A549 (cell line): ENCODE measurements around the gene PCSK6. TPM values are rescaled to one million over a fixed set of nuclear protein-coding genes. Genes with fewer than 3 reads are reported as not detected.
A peak's percentile ranks its signal among the peaks of the same experiment; 100 is the strongest.

ENCODE experiments used
- ATAC-seq, 2 experiments: fragments of 200-7000 bp in 1 of 2; fragments of >200 bp in 1 of 2; cut with Nextera tagmentation in 1 of 2; cut with Tn5 transposase in 1 of 2; 3 replicates each; pipeline versions ENCODE4 v1.8.0 to v1.9.1; 2018 to 2020; ENCODE audit warnings: mild to moderate bottlenecking in 1 of 2, moderate library complexity in 1 of 2
- CTCF ChIA-PET: fragments of 300-600 bp; sonication (Branson Sonifier 250); formaldehyde crosslinking; extraction: SDS; loops from one replicate; lab custom pipeline; 2021; ENCODE audit warnings: antibody characterized with exemption, inconsistent platforms; lab: Yijun Ruan, JAX
- POLR2A ChIA-PET: fragments of 350-600 bp; formaldehyde crosslinking; extraction: SDS; loops from one replicate; lab custom pipeline; 2021; ENCODE audit warnings: antibody characterized with exemption, inconsistent platforms; lab: Yijun Ruan, JAX
- DNase-seq, 2 experiments: peaks; one replicate each; pipeline versions ENCODE4 v3.0.0 to v3.0.0-alpha.2; 2011 to 2016; ENCODE audit warnings: low read depth in 1 of 2, low spot score in 1 of 2
- FAIRE-seq: peaks from 2 replicates; lab custom pipeline; 2011; peaks lifted over from hg19 to GRCh38; lab: Jason Lieb, UNC
- H3K27ac ChIP-seq, 2 experiments: fragments of >200 bp; sonication (Bioruptor Twin); formaldehyde crosslinking; 3 replicates each; pipeline ENCODE4 v1.5.1; 2016 to 2017
- H3K4me1 ChIP-seq: fragments of >200 bp; sonication (Bioruptor Twin); formaldehyde crosslinking; 3 replicates; pipeline ENCODE4 v1.6.1; 2016
- H3K4me2 ChIP-seq: fragments of >200 bp; sonication (Bioruptor Twin); formaldehyde crosslinking; 3 replicates; pipeline ENCODE4 v1.6.1; 2016
- H3K4me3 ChIP-seq: fragments of >200 bp; sonication (Bioruptor Twin); formaldehyde crosslinking; 3 replicates; pipeline ENCODE4 v1.5.1; 2016
- H3K9me3 ChIP-seq: fragments of >200 bp; sonication (Bioruptor Twin); formaldehyde crosslinking; 3 replicates; pipeline ENCODE4 v1.6.1; 2016
- ATOH8 ChIP-seq: fragments of 250-450 bp; sonication (Bioruptor Pico); IDR thresholded peaks from 2 replicates; pipeline ENCODE4 v1.5.0; 2020; ENCODE audit warnings: low read depth, mild to moderate bottlenecking, moderate library complexity
- BHLHE40 ChIP-seq: IDR thresholded peaks from 2 replicates; pipeline ENCODE4 v1.6.1; 2012; ENCODE audit warnings: low read depth, low read length, inconsistent platforms
- CBX8 ChIP-seq: fragments of 200-600 bp; sonication (generic); IDR thresholded peaks from 2 replicates; pipeline ENCODE4 v1.6.1; 2016
- CHD4 ChIP-seq: fragments of 200-600 bp; sonication (generic); IDR thresholded peaks from 2 replicates; pipeline ENCODE4 v1.6.1; 2016; ENCODE audit warnings: antibody characterized with exemption, mild to moderate bottlenecking, borderline replicate concordance
- E2F6 ChIP-seq: IDR thresholded peaks from 2 replicates; pipeline ENCODE4 v1.6.1; 2012; ENCODE audit warnings: low read depth, borderline replicate concordance
- EP300 ChIP-seq, 2 experiments: fragments of >200 bp; sonication (Bioruptor Twin); formaldehyde crosslinking; IDR thresholded peaks; 2 replicates in 1 of 2; 3 replicates in 1 of 2; pipeline ENCODE4 v1.6.1; 2016 to 2017
- FOSB ChIP-seq: fragments of 250-450 bp; sonication (Bioruptor Pico); IDR thresholded peaks from 2 replicates; pipeline ENCODE4 v1.5.0; 2020; ENCODE audit warnings: mild to moderate bottlenecking, moderate library complexity
- HES2 ChIP-seq: fragments of >200 bp; sonication (Bioruptor Twin); formaldehyde crosslinking; IDR thresholded peaks from 2 replicates; pipeline ENCODE4 v1.6.1; 2016
- HEYL ChIP-seq: fragments of 250-450 bp; sonication (Bioruptor Pico); IDR thresholded peaks from 2 replicates; pipeline ENCODE4 v1.8.0; 2021; ENCODE audit warnings: mild to moderate bottlenecking, moderate library complexity
- HMGXB4 ChIP-seq: fragments of 250-450 bp; sonication (Bioruptor Pico); IDR thresholded peaks from 2 replicates; pipeline ENCODE4 v1.5.0; 2021; ENCODE audit warnings: mild to moderate bottlenecking, moderate library complexity, borderline replicate concordance
- HOXA7 ChIP-seq: fragments of 250-450 bp; sonication (Bioruptor Pico); IDR thresholded peaks from 2 replicates; pipeline ENCODE4 v1.5.0; 2020; ENCODE audit warnings: mild to moderate bottlenecking, moderate library complexity
- HOXB13 ChIP-seq: fragments of 250-450 bp; sonication (Bioruptor Pico); IDR thresholded peaks from 2 replicates; pipeline ENCODE4 v1.5.0; 2020; ENCODE audit warnings: low read depth, mild to moderate bottlenecking, moderate library complexity
- JUN ChIP-seq, 2 experiments: fragments of >200 bp; sonication (Bioruptor Twin); formaldehyde crosslinking; IDR thresholded peaks; 2 replicates in 1 of 2; 3 replicates in 1 of 2; pipeline ENCODE4 v1.6.1; 2016 to 2017
- JUNB ChIP-seq: fragments of >200 bp; sonication (Bioruptor Twin); formaldehyde crosslinking; IDR thresholded peaks from 2 replicates; pipeline ENCODE4 v1.6.1; 2016
- KDM1A ChIP-seq: fragments of 200-600 bp; sonication (generic); IDR thresholded peaks from 2 replicates; pipeline ENCODE4 v1.6.1; 2016; ENCODE audit warnings: low read depth, mild to moderate bottlenecking
- KDM5A ChIP-seq: fragments of 200-600 bp; sonication (generic); IDR thresholded peaks from 2 replicates; pipeline ENCODE4 v1.6.1; 2016; ENCODE audit warnings: antibody characterized with exemption, mild to moderate bottlenecking
- MAZ ChIP-seq: fragments of 150-350 bp; IDR thresholded peaks from 2 replicates; pipeline ENCODE4 v1.6.1; 2014; ENCODE audit warnings: antibody characterized with exemption, low read depth, low read length, borderline replicate concordance
- MYC ChIP-seq: IDR thresholded peaks from 2 replicates; pipeline ENCODE4 v1.6.1; 2012; ENCODE audit warnings: mild to moderate bottlenecking, inconsistent platforms, low read length, improper control_type of control experiment, borderline replicate concordance
- NR3C1 ChIP-seq: fragments of >200 bp; sonication (Bioruptor Twin); formaldehyde crosslinking; IDR thresholded peaks from 3 replicates; pipeline ENCODE4 v1.6.1; 2017
- PBX3 ChIP-seq: IDR thresholded peaks from 2 replicates; pipeline ENCODE4 v1.6.1; 2012
- POLR2A ChIP-seq: IDR thresholded peaks from 2 replicates; pipeline ENCODE4 v1.6.1; 2012; ENCODE audit warnings: mild to moderate bottlenecking, low read length
- RAD21 ChIP-seq, 2 experiments: fragments of >200 bp in 1 of 2; sonication (Bioruptor Twin) in 1 of 2; formaldehyde crosslinking in 1 of 2; IDR thresholded peaks in 1 of 2; conservative IDR thresholded peaks in 1 of 2; 2 replicates in 1 of 2; 3 replicates in 1 of 2; pipeline ENCODE4 v1.6.1; 2012 to 2018; ENCODE audit warnings: inconsistent platforms in 1 of 2
- RCOR1 ChIP-seq: fragments of 150-350 bp; IDR thresholded peaks from 2 replicates; pipeline ENCODE4 v1.6.1; 2014; ENCODE audit warnings: antibody characterized with exemption, low read length, low read depth
- RFX5 ChIP-seq: fragments of 450-650 bp; IDR thresholded peaks from 2 replicates; pipeline ENCODE4 v1.7.1; 2014; ENCODE audit warnings: antibody characterized with exemption, mild to moderate bottlenecking, moderate library complexity
- RNF2 ChIP-seq: fragments of 200-600 bp; sonication (generic); IDR thresholded peaks from 2 replicates; pipeline ENCODE4 v1.6.1; 2016; ENCODE audit warnings: low read depth, mild to moderate bottlenecking, antibody characterized with exemption, moderate library complexity, borderline replicate concordance
- USF2 ChIP-seq: fragments of 450-650 bp; IDR thresholded peaks from 2 replicates; pipeline ENCODE4 v1.6.1; 2014; ENCODE audit warnings: antibody characterized with exemption
- ZC3H11A ChIP-seq: fragments of 450-650 bp; IDR thresholded peaks from 2 replicates; pipeline ENCODE4 v1.6.1; 2014; ENCODE audit warnings: antibody characterized with exemption, mild to moderate bottlenecking
- ZFP36 ChIP-seq: fragments of 450-650 bp; IDR thresholded peaks from 2 replicates; pipeline ENCODE4 v1.6.1; 2014; ENCODE audit warnings: borderline replicate concordance; ENCODE audit not compliant: partially characterized antibody
- WGBS: methylation state at CpG from one replicate; pipeline ENCODE4 v1.1.6; 2017; ENCODE audit errors: missing lambda C conversion rate; 5-methylcytosine and 5-hydroxymethylcytosine counted together
- polyA plus RNA-seq, 4 experiments: library from polyadenylated mRNA; depleted of rRNA in 3 of 4; stranded (reverse); fragments of >200 nt; fragmentation: RNase III in 1 of 4; extraction: RNeasy Plus Mini Kit Qiagen cat#74134 plus additional on column Dnase treatment in 1 of 4; gene quantifications; 2 replicates in 3 of 4; 3 replicates in 1 of 4; pipeline ENCODE4 v1.2.3, GENCODE V29; 2011 to 2017

The PCSK6 gene
- polyA plus RNA-seq, 2 of the 4 experiments (the other 2 are of a cell fraction): 10.0 to 15.2 TPM

- H3K4me1 ChIP-seq: no peaks in the 10 kb centered on the region
- TF ChIP-seq ZC3H11A (no peak), HOXA7 (CRISPR knock-in tag) (no peak), ATOH8 (CRISPR knock-in tag) (no peak), NR3C1 (no peak), FOSB (CRISPR knock-in tag) (no peak), RFX5 (no peak), MAZ (no peak), RNF2 (no peak), POLR2A (no peak), RAD21 (conservative IDR thresholded peaks at IDR 0.05 in 1 of 2, IDR thresholded peaks at IDR 0.05 in 1 of 2) (no peak), USF2 (no peak), EP300 (IDR thresholded peaks at IDR 0.05) (no peak), JUN (IDR thresholded peaks at IDR 0.05) (no peak), CBX8 (no peak), HES2 (no peak), MYC (no peak), BHLHE40 (no peak), PBX3 (no peak), KDM1A (no peak), HMGXB4 (CRISPR knock-in tag) (no peak)
- TF ChIP-seq, all 56 proteins: peak for 0
- no peak for FAIRE-seq
- DNase-seq: no peak
- no peak overlapping the region for H3K4me2 ChIP-seq
- no peaks in the 10 kb centered on the region for H3K9me3 ChIP-seq
- H3K27ac ChIP-seq: no peak overlapping the region
- WGBS: 85% methylated on average over 11 of the region's 11 CpGs
- CTCF ChIA-PET: interaction anchor here (0.5 to 1.7 kb wide), 3 partner anchors 62 to 268 kb away, joined by 4 to 5 read pairs (median 4); no protein-coding TSS in a partner anchor
- H3K4me3 ChIP-seq: no peak overlapping the region
- POLR2A ChIA-PET: no interaction called here
- ATAC-seq: no peak
Observed at GRCh38 chr15:101372960-101373525, 116.5 kb downstream of the PCSK6 start.

GRCh38 chr15:101372149-101372577 is 117.3 kb downstream of the PCSK6 start:
- POLR2A ChIA-PET: no interaction called here
- H3K4me3 ChIP-seq: no peak overlapping the region
- DNase-seq (no peak), ATAC-seq (peak; percentile 18 to 41; a peak in 2 of 6 replicates), FAIRE-seq (no peak)
- H3K4me1 ChIP-seq: no peaks in the 10 kb centered on the region
- 83% methylated on average over 13 of the region's 13 CpGs for WGBS
- no peak overlapping the region for H3K4me2 ChIP-seq
- no peaks in the 10 kb centered on the region for H3K9me3 ChIP-seq
- no peak overlapping the region for H3K27ac ChIP-seq
- CTCF ChIA-PET: interaction anchor here (0.6 to 1.7 kb wide), 3 partner anchors 61 to 269 kb away, joined by 4 to 5 read pairs (median 4); no protein-coding TSS in a partner anchor
- TF ChIP-seq RFX5: no peak
- no peak for TF ChIP-seq HOXB13 (CRISPR knock-in tag)
- TF ChIP-seq KDM5A: no peak
- TF ChIP-seq EP300 (IDR thresholded peaks at IDR 0.05): no peak
- TF ChIP-seq HMGXB4 (CRISPR knock-in tag): no peak
- TF ChIP-seq JUNB: no peak
- no peak for TF ChIP-seq RNF2
- TF ChIP-seq CHD4: no peak
- TF ChIP-seq FOSB (CRISPR knock-in tag): no peak
- no peak for TF ChIP-seq PBX3
- no peak for TF ChIP-seq ZFP36
- no peak for TF ChIP-seq HEYL (CRISPR knock-in tag)
- no peak for TF ChIP-seq E2F6
- TF ChIP-seq RCOR1: no peak
